A549 (cell line): ENCODE results near the gene SPOP. TPM values are rescaled to one million over a fixed set of nuclear protein-coding genes. Genes with fewer than 3 reads are reported as not detected.

ENCODE experiments used
- ATAC-seq, 2 experiments: fragments of 200-7000 bp in 1 of 2; fragments of >200 bp in 1 of 2; cut with Nextera tagmentation in 1 of 2; cut with Tn5 transposase in 1 of 2; 3 replicates each; pipeline versions ENCODE4 v1.8.0 to v1.9.1; 2018 to 2020; ENCODE audit warnings: mild to moderate bottlenecking in 1 of 2, moderate library complexity in 1 of 2
- CTCF ChIA-PET: fragments of 300-600 bp; sonication (Branson Sonifier 250); formaldehyde crosslinking; extraction: SDS; loops from one replicate; lab custom pipeline; 2021; ENCODE audit warnings: antibody characterized with exemption, inconsistent platforms; lab: Yijun Ruan, JAX
- POLR2A ChIA-PET: fragments of 350-600 bp; formaldehyde crosslinking; extraction: SDS; loops from one replicate; lab custom pipeline; 2021; ENCODE audit warnings: antibody characterized with exemption, inconsistent platforms; lab: Yijun Ruan, JAX
- DNase-seq, 2 experiments: peaks; one replicate each; pipeline versions ENCODE4 v3.0.0 to v3.0.0-alpha.2; 2011 to 2016; ENCODE audit warnings: low read depth in 1 of 2, low spot score in 1 of 2
- FAIRE-seq: peaks from 2 replicates; lab custom pipeline; 2011; peaks lifted over from hg19 to GRCh38; lab: Jason Lieb, UNC
- H3K27ac ChIP-seq, 2 experiments: fragments of >200 bp; sonication (Bioruptor Twin); formaldehyde crosslinking; 3 replicates each; pipeline ENCODE4 v1.5.1; 2016 to 2017
- H3K4me1 ChIP-seq: fragments of >200 bp; sonication (Bioruptor Twin); formaldehyde crosslinking; 3 replicates; pipeline ENCODE4 v1.6.1; 2016
- H3K4me2 ChIP-seq: fragments of >200 bp; sonication (Bioruptor Twin); formaldehyde crosslinking; 3 replicates; pipeline ENCODE4 v1.6.1; 2016
- H3K4me3 ChIP-seq: fragments of >200 bp; sonication (Bioruptor Twin); formaldehyde crosslinking; 3 replicates; pipeline ENCODE4 v1.5.1; 2016
- H3K9me3 ChIP-seq: fragments of >200 bp; sonication (Bioruptor Twin); formaldehyde crosslinking; 3 replicates; pipeline ENCODE4 v1.6.1; 2016
- CEBPB ChIP-seq, 2 experiments: fragments of >200 bp in 1 of 2; sonication (Bioruptor Twin) in 1 of 2; formaldehyde crosslinking in 1 of 2; IDR thresholded peaks; 2 replicates each; pipeline ENCODE4 v1.6.1; 2012 to 2016
- CHD4 ChIP-seq: fragments of 200-600 bp; sonication (generic); IDR thresholded peaks from 2 replicates; pipeline ENCODE4 v1.6.1; 2016; ENCODE audit warnings: antibody characterized with exemption, mild to moderate bottlenecking, borderline replicate concordance
- CTCF ChIP-seq: fragments of >200 bp; sonication (Bioruptor Twin); formaldehyde crosslinking; IDR thresholded peaks from 3 replicates; pipeline ENCODE4 v1.5.1; 2016
- EHF ChIP-seq: fragments of 250-450 bp; sonication (Bioruptor Pico); IDR thresholded peaks from 2 replicates; pipeline ENCODE4 v1.5.0; 2020; ENCODE audit warnings: mild to moderate bottlenecking
- EP300 ChIP-seq, 2 experiments: fragments of >200 bp; sonication (Bioruptor Twin); formaldehyde crosslinking; IDR thresholded peaks; 2 replicates in 1 of 2; 3 replicates in 1 of 2; pipeline ENCODE4 v1.6.1; 2016 to 2017
- ESRRA ChIP-seq: fragments of 150-350 bp; IDR thresholded peaks from 2 replicates; pipeline ENCODE4 v1.6.1; 2014; ENCODE audit warnings: mild to moderate bottlenecking, low read length, borderline replicate concordance
- FOXS1 ChIP-seq: fragments of 250-450 bp; sonication (Bioruptor Pico); IDR thresholded peaks from 2 replicates; pipeline ENCODE4 v1.5.0; 2020; ENCODE audit warnings: mild to moderate bottlenecking, moderate library complexity
- GATA3 ChIP-seq: IDR thresholded peaks from 2 replicates; pipeline ENCODE4 v1.6.1; 2012; ENCODE audit warnings: borderline replicate concordance
- HES2 ChIP-seq: fragments of >200 bp; sonication (Bioruptor Twin); formaldehyde crosslinking; IDR thresholded peaks from 2 replicates; pipeline ENCODE4 v1.6.1; 2016
- HEYL ChIP-seq: fragments of 250-450 bp; sonication (Bioruptor Pico); IDR thresholded peaks from 2 replicates; pipeline ENCODE4 v1.8.0; 2021; ENCODE audit warnings: mild to moderate bottlenecking, moderate library complexity
- HOXA7 ChIP-seq: fragments of 250-450 bp; sonication (Bioruptor Pico); IDR thresholded peaks from 2 replicates; pipeline ENCODE4 v1.5.0; 2020; ENCODE audit warnings: mild to moderate bottlenecking, moderate library complexity
- HOXB13 ChIP-seq: fragments of 250-450 bp; sonication (Bioruptor Pico); IDR thresholded peaks from 2 replicates; pipeline ENCODE4 v1.5.0; 2020; ENCODE audit warnings: low read depth, mild to moderate bottlenecking, moderate library complexity
- HOXB5 ChIP-seq: fragments of 250-450 bp; sonication (Bioruptor Pico); IDR thresholded peaks from 2 replicates; pipeline ENCODE4 v1.5.0; 2020; ENCODE audit warnings: mild to moderate bottlenecking, moderate library complexity
- JUNB ChIP-seq: fragments of >200 bp; sonication (Bioruptor Twin); formaldehyde crosslinking; IDR thresholded peaks from 2 replicates; pipeline ENCODE4 v1.6.1; 2016
- NPAS2 ChIP-seq: fragments of 250-450 bp; sonication (Bioruptor Pico); IDR thresholded peaks from 2 replicates; pipeline ENCODE4 v1.8.0; 2022; ENCODE audit warnings: mild to moderate bottlenecking, moderate library complexity, borderline replicate concordance
- PHF8 ChIP-seq: fragments of 200-600 bp; sonication (generic); IDR thresholded peaks from 2 replicates; pipeline ENCODE4 v1.6.1; 2016; ENCODE audit warnings: low read depth, mild to moderate bottlenecking, antibody characterized with exemption, moderate library complexity, borderline replicate concordance
- RAD21 ChIP-seq, 2 experiments: fragments of >200 bp in 1 of 2; sonication (Bioruptor Twin) in 1 of 2; formaldehyde crosslinking in 1 of 2; IDR thresholded peaks in 1 of 2; conservative IDR thresholded peaks in 1 of 2; 2 replicates in 1 of 2; 3 replicates in 1 of 2; pipeline ENCODE4 v1.6.1; 2012 to 2018; ENCODE audit warnings: inconsistent platforms in 1 of 2
- RARB ChIP-seq: fragments of 250-450 bp; sonication (Bioruptor Pico); IDR thresholded peaks from 2 replicates; pipeline ENCODE4 v1.8.0; 2021; ENCODE audit warnings: mild to moderate bottlenecking, moderate library complexity
- TFCP2L1 ChIP-seq: fragments of 250-450 bp; sonication (Bioruptor Pico); IDR thresholded peaks from 2 replicates; pipeline ENCODE4 v1.5.0; 2021; ENCODE audit warnings: mild to moderate bottlenecking
- TP53 ChIP-seq: fragments of 250-450 bp; sonication (Bioruptor Pico); IDR thresholded peaks from 2 replicates; pipeline ENCODE4 v1.5.0; 2021; ENCODE audit warnings: mild to moderate bottlenecking, moderate library complexity
- USF2 ChIP-seq: fragments of 450-650 bp; IDR thresholded peaks from 2 replicates; pipeline ENCODE4 v1.6.1; 2014; ENCODE audit warnings: antibody characterized with exemption
- WGBS: methylation state at CpG from one replicate; pipeline ENCODE4 v1.1.6; 2017; ENCODE audit errors: missing lambda C conversion rate; 5-methylcytosine and 5-hydroxymethylcytosine counted together
- polyA plus RNA-seq, 4 experiments: library from polyadenylated mRNA; depleted of rRNA in 3 of 4; stranded (reverse); fragments of >200 nt; fragmentation: RNase III in 1 of 4; extraction: RNeasy Plus Mini Kit Qiagen cat#74134 plus additional on column Dnase treatment in 1 of 4; gene quantifications; 2 replicates in 3 of 4; 3 replicates in 1 of 4; pipeline ENCODE4 v1.2.3, GENCODE V29; 2011 to 2017

Gene SPOP
- polyA plus RNA-seq, 2 of the 4 experiments (the other 2 are of a cell fraction), result 49.5 to 57.2 TPM

- Histone ChIP-seq H3K4me3 (no peak overlapping the region), H3K9me3 (no peaks in the 10 kb centered on the region), H3K4me2 (no peak overlapping the region), H3K27ac (no peak overlapping the region), H3K4me1 (no peaks in the 10 kb centered on the region)
- 94% methylated on average over 8 of the region's 8 CpGs for WGBS
- ChIA-PET CTCF (interaction anchor here (0.7 to 2.8 kb wide), 18 partner anchors 8 to 400 kb away, joined by 3 to 20 read pairs (median 4); partner anchors contain the start of gene NXPH3), POLR2A (no interaction called here)
- no peak for FAIRE-seq
- TF ChIP-seq CEBPB (IDR thresholded peaks at IDR 0.05) (0 out of 4 replicates have a peak, but pooled peaks of 1 of the 2 experiments have one; percentile 15), FOXS1 (no peak)
- ATAC-seq, result no peak
- DNase-seq, result no peak
Observed at GRCh38 chr17:49597928-49598655, 79.8 kb downstream of the SPOP start.

GRCh38 chr17:49597436-49597835 is 80.5 kb downstream of the SPOP start:
- no peaks in the 10 kb centered on the region for H3K4me1 ChIP-seq
- TF ChIP-seq HEYL (CRISPR knock-in tag) (no peak), RAD21 (conservative IDR thresholded peaks at IDR 0.05 in 1 of 2, IDR thresholded peaks at IDR 0.05 in 1 of 2) (no peak), JUNB (no peak), NPAS2 (no peak), HES2 (no peak), EHF (CRISPR knock-in tag) (no peak), USF2 (no peak), CTCF (no peak), TP53 (no peak), HOXA7 (CRISPR knock-in tag) (no peak), HOXB5 (no peak), TFCP2L1 (no peak), CHD4 (no peak)
- H3K4me2 ChIP-seq, result no peak overlapping the region
- ChIA-PET CTCF (interaction anchor here (0.7 to 2.8 kb wide), 19 partner anchors 9 to 401 kb away, joined by 3 to 20 read pairs (median 4); partner anchors contain the start of gene NXPH3), POLR2A (interaction anchor here (0.6 kb wide), 1 partner anchor 80 kb away, joined by 3 read pairs; the partner anchor contains the start of gene SPOP)
- DNase-seq, result no peak
- H3K27ac ChIP-seq, result no peak overlapping the region
- ATAC-seq, result no peak
- FAIRE-seq, result no peak
- no peaks in the 10 kb centered on the region for H3K9me3 ChIP-seq
- WGBS, result 93% methylated on average over 4 of the region's 4 CpGs
- H3K4me3 ChIP-seq, result no peak overlapping the region

GRCh38 chr17:49596613-49597244 is 81.2 kb downstream of the SPOP start:
- POLR2A ChIA-PET, result interaction anchor here (0.6 kb wide), 1 partner anchor 81 kb away, joined by 3 read pairs; the partner anchor contains the start of gene SPOP
- no peak for DNase-seq
- no peak for ATAC-seq
- CTCF ChIA-PET, result interaction anchor here (0.7 to 2.8 kb wide), 14 partner anchors 10 to 402 kb away, joined by 3 to 20 read pairs (median 4); partner anchors contain the start of gene NXPH3
- no peak for FAIRE-seq
- no peak overlapping the region for H3K4me2 ChIP-seq
- H3K4me3 ChIP-seq, result no peak overlapping the region
- no peaks in the 10 kb centered on the region for H3K9me3 ChIP-seq
- H3K27ac ChIP-seq, result no peak overlapping the region
- TF ChIP-seq GATA3 (no peak), PHF8 (no peak), USF2 (no peak), HOXB13 (CRISPR knock-in tag) (no peak), ESRRA (no peak), HEYL (CRISPR knock-in tag) (no peak), RARB (CRISPR knock-in tag) (no peak), EP300 (IDR thresholded peaks at IDR 0.05) (no peak)
- H3K4me1 ChIP-seq, result no peaks in the 10 kb centered on the region
- WGBS, result 93% methylated on average over 6 of the region's 6 CpGs
